Measurements from ENCODE around the gene LRP1.
A peak's percentile ranks its signal among the peaks of the same experiment; 100 is the strongest.

Gene LRP1

GRCh38 chr12:57152639-57153038 lies 24.4 kb downstream of the LRP1 start:
- DNase-seq (ENCODE audit: extremely low read depth in 1 of 2, low read depth in 1 of 2): no peak

GRCh38 chr12:57153415-57153997 lies 25.2 kb downstream of the LRP1 start:
- no peak for DNase-seq (ENCODE audit: extremely low read depth in 1 of 2, low read depth in 1 of 2)

DNA sequence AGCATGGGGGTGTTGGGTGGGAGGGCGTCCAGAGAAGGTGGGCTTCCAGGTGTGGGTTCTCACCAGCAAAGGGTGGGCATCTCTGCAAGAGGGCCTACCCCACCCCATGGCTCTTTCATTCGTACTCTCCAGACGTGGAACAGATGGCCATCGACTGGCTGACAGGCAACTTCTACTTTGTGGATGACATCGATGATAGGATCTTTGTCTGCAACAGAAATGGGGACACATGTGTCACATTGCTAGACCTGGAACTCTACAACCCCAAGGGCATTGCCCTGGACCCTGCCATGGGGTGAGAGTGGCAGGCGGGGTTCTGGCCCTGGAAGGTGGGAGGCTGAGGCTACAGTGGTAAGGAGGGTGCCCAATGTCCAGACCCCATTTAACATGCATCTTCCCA lies 25.8 kb downstream of the LRP1 start:
- DNase-seq (ENCODE audit: extremely low read depth in 1 of 2, low read depth in 1 of 2): no peak

DNA sequence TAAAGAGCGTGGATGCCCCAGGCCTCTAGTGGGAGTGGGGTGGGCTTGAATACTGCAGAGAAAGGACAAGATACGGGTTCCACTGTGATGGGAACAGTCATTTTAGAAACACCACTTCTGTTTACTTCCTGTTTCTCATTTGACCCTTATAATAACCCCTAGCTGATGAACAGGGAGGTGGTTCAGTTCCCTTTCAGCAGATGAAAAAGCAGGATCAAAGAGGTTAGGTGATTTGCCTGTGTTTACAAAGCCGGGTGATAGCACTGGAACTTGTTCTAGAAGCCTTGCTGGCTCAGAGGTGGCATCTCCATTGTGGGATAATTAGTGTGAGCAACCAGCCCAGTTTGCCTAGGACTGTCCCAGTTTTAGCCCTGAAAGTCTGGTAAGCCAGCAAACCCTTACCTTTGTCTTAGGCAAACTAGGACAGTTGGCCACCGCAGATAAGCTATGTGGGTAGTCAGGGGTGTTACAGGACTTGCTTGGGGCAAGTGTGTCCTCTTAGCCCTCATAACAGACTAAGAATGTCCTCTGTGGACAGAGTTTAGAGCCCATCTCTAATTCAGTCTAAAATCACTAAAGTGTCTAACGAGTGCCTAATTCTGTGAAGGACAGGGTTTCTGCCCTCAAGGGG lies 26.6 kb downstream of the LRP1 start:
- no peak for DNase-seq (ENCODE audit: extremely low read depth in 1 of 2, low read depth in 1 of 2)

GRCh38 chr12:57156701-57157403 lies 28.6 kb downstream of the LRP1 start:
- no peak for DNase-seq (ENCODE audit: extremely low read depth in 1 of 2, low read depth in 1 of 2)

- no peak for DNase-seq (ENCODE audit: extremely low read depth in 1 of 2, low read depth in 1 of 2)
These were observed 29.4 kb downstream of the LRP1 start for GRCh38 chr12:57157588-57158173.

DNA sequence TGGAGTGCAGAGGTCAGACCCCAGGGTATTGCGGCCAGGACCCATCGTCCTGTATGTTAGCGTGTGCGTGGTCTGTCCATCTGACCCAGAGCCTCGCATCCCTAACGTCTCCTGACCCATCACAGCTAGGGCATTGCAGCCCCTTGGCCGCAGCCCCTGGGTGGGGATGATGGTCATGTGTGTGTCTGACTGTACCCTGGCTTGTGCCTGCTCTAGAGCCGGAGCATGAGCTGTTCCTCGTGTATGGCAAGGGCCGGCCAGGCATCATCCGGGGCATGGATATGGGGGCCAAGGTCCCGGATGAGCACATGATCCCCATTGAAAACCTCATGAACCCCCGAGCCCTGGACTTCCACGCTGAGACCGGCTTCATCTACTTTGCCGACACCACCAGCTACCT lies 29.9 kb downstream of the LRP1 start:
- DNase-seq (ENCODE audit: extremely low read depth in 1 of 2, low read depth in 1 of 2): no peak

DNA sequence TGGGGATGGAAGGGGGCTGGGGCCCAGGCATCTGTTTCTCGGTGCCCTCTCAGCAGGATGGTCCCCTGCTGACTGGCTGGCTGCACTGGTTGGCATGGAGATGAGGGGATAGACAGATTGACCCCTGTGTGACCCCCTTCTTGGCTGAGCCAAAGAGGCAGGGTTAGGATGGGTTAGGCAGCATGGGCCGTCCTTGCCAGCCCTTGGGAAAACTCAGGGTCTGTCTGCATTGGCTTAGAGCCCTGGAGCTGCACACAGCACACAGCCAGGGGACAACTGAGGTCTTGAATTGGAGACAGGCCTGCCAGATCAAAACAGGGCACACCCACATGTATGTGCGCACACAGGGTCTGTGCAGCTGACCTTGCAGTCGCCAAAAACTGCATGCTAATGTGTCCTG lies 30.4 kb downstream of the LRP1 start:
- DNase-seq (ENCODE audit: extremely low read depth in 1 of 2, low read depth in 1 of 2): no peak

GRCh38 chr12:57159311-57159710 lies 31.0 kb downstream of the LRP1 start:
- no peak for DNase-seq (ENCODE audit: extremely low read depth in 1 of 2, low read depth in 1 of 2)

GRCh38 chr12:57160040-57160439 lies 31.8 kb downstream of the LRP1 start:
- no peak for DNase-seq (ENCODE audit: extremely low read depth in 1 of 2, low read depth in 1 of 2)

- no peak for DNase-seq (ENCODE audit: extremely low read depth in 1 of 2, low read depth in 1 of 2)
These were observed 32.5 kb downstream of the LRP1 start for GRCh38 chr12:57160741-57161140.

- DNase-seq (ENCODE audit: extremely low read depth in 1 of 2, low read depth in 1 of 2): no peak
These were observed 33.2 kb downstream of the LRP1 start for GRCh38 chr12:57161491-57161890.

DNA sequence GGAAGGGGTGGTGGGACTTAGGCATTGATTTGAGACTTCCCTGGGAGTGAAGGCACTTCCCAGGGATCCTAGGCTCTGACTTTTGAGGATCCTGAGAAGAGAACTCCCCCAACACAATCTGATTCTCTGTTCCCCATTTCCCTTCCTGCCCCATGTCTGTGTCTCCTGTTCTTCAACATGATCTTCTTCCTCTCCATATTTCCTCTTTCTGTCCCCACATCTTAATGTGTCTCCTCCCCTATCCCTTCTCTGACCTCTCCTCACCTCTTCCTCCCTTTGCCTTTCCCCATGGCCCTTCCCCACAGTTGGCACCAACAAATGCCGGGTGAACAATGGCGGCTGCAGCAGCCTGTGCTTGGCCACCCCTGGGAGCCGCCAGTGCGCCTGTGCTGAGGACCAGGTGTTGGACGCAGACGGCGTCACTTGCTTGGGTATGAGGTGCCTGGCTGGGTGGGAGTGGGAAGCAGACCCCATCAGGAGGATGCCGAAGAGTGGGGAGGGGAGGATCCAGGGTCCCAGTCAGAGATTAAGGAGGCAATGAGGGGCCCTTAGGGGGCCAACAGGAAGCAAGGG lies 34.4 kb downstream of the LRP1 start:
- DNase-seq (ENCODE audit: extremely low read depth in 1 of 2, low read depth in 1 of 2): no peak

DNA sequence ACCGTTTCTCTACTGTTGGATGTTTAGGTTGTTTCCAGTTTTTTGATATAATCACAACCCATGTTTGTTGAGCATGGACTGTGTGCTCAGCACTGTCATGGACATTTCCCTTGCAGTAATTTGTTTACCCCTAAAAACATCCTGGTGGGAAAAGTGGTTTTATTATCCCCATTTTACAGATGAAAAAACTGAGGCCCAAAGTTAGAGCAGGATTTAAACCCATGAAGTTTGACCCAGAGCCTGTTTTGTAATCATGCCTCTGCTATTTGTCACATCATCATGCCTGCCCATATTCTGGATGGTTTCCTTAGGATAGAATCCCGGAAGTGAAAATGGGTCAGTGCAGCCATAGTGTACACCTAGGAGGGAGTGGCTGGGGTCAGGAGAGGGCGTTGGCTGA lies 36.2 kb downstream of the LRP1 start:
- DNase-seq (ENCODE audit: extremely low read depth in 1 of 2, low read depth in 1 of 2): no peak

DNA sequence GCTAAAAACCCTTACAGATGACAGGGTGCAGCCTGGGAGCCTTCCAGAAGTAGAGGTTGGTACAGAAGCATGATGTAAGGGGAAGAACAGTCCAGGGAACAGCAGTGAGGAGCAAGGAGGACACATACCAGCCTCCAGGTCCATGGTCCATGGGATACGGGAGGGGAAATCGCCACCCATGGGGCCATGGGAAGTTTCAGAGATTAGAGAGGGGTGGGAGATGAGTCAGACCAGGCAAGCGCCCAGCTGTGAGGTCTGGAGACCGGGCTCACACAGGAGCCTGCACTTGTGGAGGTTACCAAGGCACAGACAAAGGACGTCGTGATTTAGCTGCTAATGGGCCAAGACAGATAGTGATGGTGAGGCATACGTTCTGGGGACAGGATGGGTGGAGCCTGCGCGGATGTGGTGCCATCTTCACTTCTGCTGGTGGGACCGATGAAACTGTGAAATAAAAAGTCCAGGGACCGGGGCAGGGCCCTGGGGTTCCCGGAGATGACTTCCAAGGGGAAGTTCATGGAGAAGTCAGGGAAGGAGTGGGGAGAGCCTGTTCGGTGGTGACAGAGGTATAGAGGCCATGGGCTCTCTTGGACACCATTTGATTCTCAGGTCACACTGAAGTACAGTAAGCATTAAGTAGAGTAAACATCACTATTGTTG lies 36.8 kb downstream of the LRP1 start:
- DNase-seq (ENCODE audit: extremely low read depth in 1 of 2, low read depth in 1 of 2): no peak

- no peak for DNase-seq (ENCODE audit: extremely low read depth in 1 of 2, low read depth in 1 of 2)
These were observed 37.5 kb downstream of the LRP1 start for GRCh38 chr12:57165741-57166140.

DNA sequence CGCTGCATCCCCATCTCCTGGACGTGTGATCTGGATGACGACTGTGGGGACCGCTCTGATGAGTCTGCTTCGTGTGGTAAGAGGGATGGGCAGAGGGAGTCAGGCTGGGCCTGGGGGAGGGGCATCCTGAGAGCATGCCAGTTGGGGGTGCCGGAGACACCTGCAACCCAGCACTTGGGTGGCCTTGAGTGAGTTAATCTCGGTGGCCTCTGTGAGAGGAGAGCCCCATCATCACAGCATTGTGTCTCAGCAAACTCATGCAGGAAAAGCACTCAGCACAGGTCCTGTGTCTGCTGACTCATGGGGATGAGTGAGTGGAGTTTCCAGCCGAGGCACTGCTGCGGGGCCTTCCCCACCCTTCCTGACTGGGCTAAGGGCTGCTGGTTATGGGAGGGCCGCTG lies 38.7 kb downstream of the LRP1 start:
- peak; percentile 21 to 49 for DNase-seq (ENCODE audit: extremely low read depth in 1 of 2, low read depth in 1 of 2)

GRCh38 chr12:57168058-57168457 lies 39.8 kb downstream of the LRP1 start:
- DNase-seq (ENCODE audit: extremely low read depth in 1 of 2, low read depth in 1 of 2): no peak

DNA sequence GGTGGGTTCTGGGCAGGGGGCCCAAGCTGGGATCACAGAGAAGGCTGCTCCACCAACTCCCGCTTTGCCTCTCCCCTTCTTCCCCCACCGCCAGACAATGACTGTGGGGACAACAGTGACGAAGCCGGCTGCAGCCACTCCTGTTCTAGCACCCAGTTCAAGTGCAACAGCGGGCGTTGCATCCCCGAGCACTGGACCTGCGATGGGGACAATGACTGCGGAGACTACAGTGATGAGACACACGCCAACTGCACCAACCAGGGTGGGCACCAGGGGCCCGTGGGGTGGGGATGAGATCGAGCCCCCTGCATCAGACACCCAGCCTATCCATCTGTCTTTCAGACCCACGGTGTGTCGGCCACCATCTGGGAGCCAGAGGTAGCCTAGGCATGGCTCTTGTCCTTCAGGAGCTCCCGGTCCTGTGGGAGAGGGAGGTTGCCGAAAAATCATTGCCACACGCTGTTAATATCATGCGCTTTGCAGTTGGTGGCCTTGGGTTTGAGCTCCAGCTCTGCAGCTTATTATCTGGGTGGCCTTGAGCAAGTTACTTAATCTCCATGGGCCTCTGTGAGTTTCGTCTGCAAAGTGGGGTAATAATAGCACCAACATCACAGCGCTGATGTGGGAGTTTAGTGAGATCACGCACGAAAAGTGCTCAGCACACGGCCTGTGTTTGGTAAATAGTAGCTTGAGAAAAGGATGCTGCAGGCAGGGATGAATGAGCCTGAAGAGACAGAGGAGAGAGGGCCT lies 40.9 kb downstream of the LRP1 start:
- DNase-seq (ENCODE audit: extremely low read depth in 1 of 2, low read depth in 1 of 2): no peak

GRCh38 chr12:57169969-57170368 lies 41.7 kb downstream of the LRP1 start:
- DNase-seq (ENCODE audit: extremely low read depth in 1 of 2, low read depth in 1 of 2): no peak

GRCh38 chr12:57170408-57170807 lies 42.1 kb downstream of the LRP1 start:
- DNase-seq (ENCODE audit: extremely low read depth in 1 of 2, low read depth in 1 of 2): no peak
